Measurements from ENCODE around the gene SLC49A4.

The SLC49A4 gene

GRCh38 chr3:122898298-122898697, 103.4 kb downstream of the SLC49A4 start:
- no peaks in the 10 kb centered on the region for H3K79me2 ChIP-seq (ENCODE audit: insufficient read depth, low read length)
- no peaks in the 10 kb centered on the region for H3F3A ChIP-seq (ENCODE audit: insufficient read depth)
- H3K9ac ChIP-seq (ENCODE audit: low read length) = no peak overlapping the region
- H3K9me3 ChIP-seq (ENCODE audit: insufficient read depth, low read length) = no peaks in the 10 kb centered on the region
- H3K27ac ChIP-seq (ENCODE audit: low read depth, low read length) = no peak overlapping the region
- H2AFZ ChIP-seq (ENCODE audit: low read depth, low read length, severe bottlenecking) = no peak overlapping the region
- no peak overlapping the region for H3K4me3 ChIP-seq (ENCODE audit: insufficient read depth, low read length, poor library complexity, severe bottlenecking)
- no peak for TF ChIP-seq EZH2phosphoT487 (conservative IDR thresholded peaks at IDR 0.05; ENCODE audit: low read length)
- TF ChIP-seq CTCF (IDR thresholded peaks at IDR 0.05; ENCODE audit: insufficient read depth, low read length, poor library complexity, severe bottlenecking) = no peak
- no peaks in the 10 kb centered on the region for H3K36me3 ChIP-seq (ENCODE audit: low read length)
- no peaks in the 10 kb centered on the region for H3K9me2 ChIP-seq (replicated peaks; ENCODE audit: insufficient read depth, low read length)
- no peak overlapping the region for H3K4me2 ChIP-seq (ENCODE audit: low read depth, low read length, poor library complexity, severe bottlenecking)
- no peaks in the 10 kb centered on the region for H3K27me3 ChIP-seq (ENCODE audit: low read length)
- no peaks in the 10 kb centered on the region for H4K20me1 ChIP-seq (ENCODE audit: low read depth, low read length)

DNA sequence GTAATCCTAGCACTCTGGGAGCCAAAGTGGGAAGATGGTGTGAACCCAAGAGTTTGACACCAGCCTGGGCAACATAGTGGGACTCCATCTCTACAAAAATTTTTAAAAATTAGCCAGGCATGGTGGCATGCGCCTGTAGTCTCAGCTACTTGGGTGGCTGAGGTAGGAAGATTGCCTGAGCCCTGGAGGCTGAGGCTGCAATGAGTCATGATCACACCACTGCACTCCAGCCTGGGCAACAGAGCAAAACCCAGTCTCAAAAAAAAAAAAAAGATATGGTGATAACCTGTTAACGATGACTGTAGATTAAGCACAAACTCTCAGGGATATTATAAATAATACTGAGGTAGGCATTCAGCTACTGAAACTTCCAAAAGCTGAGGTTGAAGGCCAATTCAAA, 107.5 kb downstream of the SLC49A4 start:
- Histone ChIP-seq H3K4me2 (ENCODE audit: low read depth, low read length, poor library complexity, severe bottlenecking) (no peak overlapping the region), H3F3A (ENCODE audit: insufficient read depth) (no peaks in the 10 kb centered on the region)

GRCh38 chr3:122903171-122903570, 108.3 kb downstream of the SLC49A4 start:
- no peak overlapping the region for H3K27ac ChIP-seq (ENCODE audit: low read depth, low read length)

More for the DNA sequence above, 107.5 kb downstream of the SLC49A4 start:
- Histone ChIP-seq H3K36me3 (ENCODE audit: low read length) (no peaks in the 10 kb centered on the region), H3K9me2 (replicated peaks; ENCODE audit: insufficient read depth, low read length) (no peaks in the 10 kb centered on the region), H3K27ac (ENCODE audit: low read depth, low read length) (no peak overlapping the region), H3K27me3 (ENCODE audit: low read length) (no peaks in the 10 kb centered on the region), H3K9ac (ENCODE audit: low read length) (no peak overlapping the region), H4K20me1 (ENCODE audit: low read depth, low read length) (no peaks in the 10 kb centered on the region), H3K4me3 (ENCODE audit: insufficient read depth, low read length, poor library complexity, severe bottlenecking) (no peak overlapping the region), H2AFZ (ENCODE audit: low read depth, low read length, severe bottlenecking) (no peak overlapping the region), H3K9me3 (ENCODE audit: insufficient read depth, low read length) (no peaks in the 10 kb centered on the region; the same call in 1 of the 2 replicates), H3K79me2 (ENCODE audit: insufficient read depth, low read length) (no peaks in the 10 kb centered on the region)
- TF ChIP-seq EZH2phosphoT487 (conservative IDR thresholded peaks at IDR 0.05; ENCODE audit: low read length) (no peak), CTCF (IDR thresholded peaks at IDR 0.05; ENCODE audit: insufficient read depth, low read length, poor library complexity, severe bottlenecking) (no peak)

More at GRCh38 chr3:122903171-122903570, 108.3 kb downstream of the SLC49A4 start:
- H3F3A ChIP-seq (ENCODE audit: insufficient read depth) = no peaks in the 10 kb centered on the region
- H2AFZ ChIP-seq (ENCODE audit: low read depth, low read length, severe bottlenecking) = no peak overlapping the region
- H3K4me2 ChIP-seq (ENCODE audit: low read depth, low read length, poor library complexity, severe bottlenecking) = no peak overlapping the region
- no peaks in the 10 kb centered on the region for H3K79me2 ChIP-seq (ENCODE audit: insufficient read depth, low read length)
- no peaks in the 10 kb centered on the region for H3K27me3 ChIP-seq (ENCODE audit: low read length)
- H3K36me3 ChIP-seq (ENCODE audit: low read length) = no peaks in the 10 kb centered on the region
- TF ChIP-seq EZH2phosphoT487 (conservative IDR thresholded peaks at IDR 0.05; ENCODE audit: low read length) = no peak
- no peak for TF ChIP-seq CTCF (IDR thresholded peaks at IDR 0.05; ENCODE audit: insufficient read depth, low read length, poor library complexity, severe bottlenecking)
- no peaks in the 10 kb centered on the region for H4K20me1 ChIP-seq (ENCODE audit: low read depth, low read length)
- no peak overlapping the region for H3K4me3 ChIP-seq (ENCODE audit: insufficient read depth, low read length, poor library complexity, severe bottlenecking)
- no peaks in the 10 kb centered on the region for H3K9me2 ChIP-seq (replicated peaks; ENCODE audit: insufficient read depth, low read length)
- H3K9me3 ChIP-seq (ENCODE audit: insufficient read depth, low read length) = no peaks in the 10 kb centered on the region; the same call in 1 of the 2 replicates
- no peak overlapping the region for H3K9ac ChIP-seq (ENCODE audit: low read length)

All from SU-DHL-6 (cell line).